Chondrocyte (in vitro differentiated cells): ENCODE data around the gene NPRL2. TPM values are rescaled to one million over a fixed set of nuclear protein-coding genes. Genes with fewer than 3 reads are reported as not detected.
A peak's percentile ranks its signal among the peaks of the same experiment; 100 is the strongest.

Experiments used
- DNase-seq: peaks from one replicate; pipeline ENCODE4 v3.0.0; 2021; ENCODE audit warnings: mixed read lengths, low spot score
- H3K27ac Mint-ChIP-seq: one replicate; pipeline ENCODE4 v1.8.0; 2021; ENCODE audit warnings: mild to moderate bottlenecking, moderate library complexity, mixed read lengths; ENCODE audit not compliant: unreplicated experiment
- H3K27me3 Mint-ChIP-seq: 2 replicates; pipeline ENCODE4 v1.8.0; 2021; ENCODE audit warnings: low read depth, mixed read lengths
- H3K36me3 Mint-ChIP-seq: 2 replicates; pipeline ENCODE4 v1.8.0; 2021; ENCODE audit warnings: low read depth, mixed read lengths
- H3K4me1 Mint-ChIP-seq: 2 replicates; pipeline ENCODE4 v1.8.0; 2021; ENCODE audit warnings: low read depth, mild to moderate bottlenecking, mixed read lengths
- H3K4me3 Mint-ChIP-seq: one replicate; pipeline ENCODE4 v1.8.0; 2021; ENCODE audit warnings: mild to moderate bottlenecking, moderate library complexity, mixed read lengths; ENCODE audit not compliant: unreplicated experiment
- H3K9me3 Mint-ChIP-seq: 2 replicates; pipeline ENCODE4 v1.8.0; 2021; ENCODE audit warnings: low read depth, mixed read lengths
- CTCF ChIP-seq: fragments of 200-600 bp; sonication (generic); IDR thresholded peaks from 2 replicates; pipeline ENCODE4 v1.5.0; 2021; ENCODE audit warnings: antibody characterized with exemption, mild to moderate bottlenecking, moderate library complexity
- total RNA-seq: library from RNA; stranded (reverse); gene quantifications from 3 replicates; pipeline ENCODE4 v1.2.1, GENCODE V29; 2021

The NPRL2 gene
- total RNA-seq, 1 donor from 2014 or later = 21.7 TPM

- no peak for DNase-seq
- Mint-ChIP-seq H3K4me1 (peaks cover 48% of the 10 kb centered on the region), H3K4me3 (no peak overlapping the region), H3K9me3 (no peaks in the 10 kb centered on the region), H3K27me3 (no peaks in the 10 kb centered on the region), H3K36me3 (no peaks in the 10 kb centered on the region), H3K27ac (no peak overlapping the region)
- no peak for TF ChIP-seq CTCF
Measured at GRCh38 chr3:50323614-50324199, 26.9 kb downstream of the NPRL2 start.

GRCh38 chr3:50323092-50323600 lies 27.4 kb downstream of the NPRL2 start:
- H3K4me3 Mint-ChIP-seq = no peak overlapping the region
- peaks cover 2% of the 10 kb centered on the region for H3K36me3 Mint-ChIP-seq
- H3K27ac Mint-ChIP-seq = no peak overlapping the region
- no peaks in the 10 kb centered on the region for H3K9me3 Mint-ChIP-seq
- H3K4me1 Mint-ChIP-seq = peaks cover 48% of the 10 kb centered on the region
- no peak for DNase-seq
- H3K27me3 Mint-ChIP-seq = no peaks in the 10 kb centered on the region
- TF ChIP-seq CTCF = no peak

- peak; percentile 89 for DNase-seq
- Mint-ChIP-seq H3K9me3 (no peaks in the 10 kb centered on the region), H3K36me3 (peaks cover 3% of the 10 kb centered on the region), H3K27me3 (no peaks in the 10 kb centered on the region), H3K27ac (peak within 1 kb of the TSS; percentile 96), H3K4me3 (peak within 1 kb of the TSS; percentile 80), H3K4me1 (peaks cover 48% of the 10 kb centered on the region)
- no peak for TF ChIP-seq CTCF
Measured at GRCh38 chr3:50322386-50323091, 28.0 kb downstream of the NPRL2 start, which contains the start of gene HYAL2. Gene HYAL2, minus strand, starts transcription at chr3:50322745. Its CDS starts 2,256 bp downstream, at chr3:50320489.

GRCh38 chr3:50322115-50322385 lies 28.5 kb downstream of the NPRL2 start:
- H3K9me3 Mint-ChIP-seq = no peaks in the 10 kb centered on the region
- peak; percentile 33 for TF ChIP-seq CTCF
- H3K27ac Mint-ChIP-seq = no peak overlapping the region
- H3K4me1 Mint-ChIP-seq = peaks cover 48% of the 10 kb centered on the region
- H3K36me3 Mint-ChIP-seq = peaks cover 3% of the 10 kb centered on the region
- H3K27me3 Mint-ChIP-seq = no peaks in the 10 kb centered on the region
- peak overlapping the region; percentile 80 for H3K4me3 Mint-ChIP-seq
- no peak for DNase-seq

- Mint-ChIP-seq H3K9me3 (no peaks in the 10 kb centered on the region), H3K27ac (peak overlapping the region; percentile 96), H3K27me3 (no peaks in the 10 kb centered on the region), H3K4me3 (peak overlapping the region; percentile 80), H3K36me3 (peaks cover 3% of the 10 kb centered on the region), H3K4me1 (peaks cover 50% of the 10 kb centered on the region)
- TF ChIP-seq CTCF = peak; percentile 80
- peak; percentile 96 for DNase-seq
Measured at GRCh38 chr3:50321336-50322114, 29.1 kb downstream of the NPRL2 start.
